A549 treated with Hydrocortisone at 1 μM for 4 hours (cell line): ENCODE data around the gene NMS. TPM values are rescaled to one million over a fixed set of nuclear protein-coding genes. Genes with fewer than 3 reads are reported as not detected.

ENCODE experiments used
- total RNA-seq: library from RNA; stranded (reverse); fragments of 200-300 nt; extraction: Qiagen RNA extraction; gene quantifications from 5 replicates; pipeline ENCODE4 v1.2.3, GENCODE V29; 2022

NMS gene
- not detected in 5 replicates for total RNA-seq

GRCh38 chr2:100470182-100470581, at the start of gene NMS:
Gene NMS, plus strand, starts transcription at chr2:100470482. Its CDS starts 7 bp downstream, at chr2:100470489.

Other genes starting within 250 kb of the NMS start
- 2.0 to 2.6 TPM (median 2.5 TPM) in 5 replicates for gene LONRF2, start 148.0 kb upstream of the NMS start, total RNA-seq
- gene CHST10, start 52.8 kb upstream of the NMS start, total RNA-seq = 13.9 to 16.3 TPM (median 14.2 TPM) in 5 replicates
- 36.9 to 44.8 TPM (median 37.5 TPM) in 5 replicates for gene PDCL3, start 92.5 kb downstream of the NMS start, total RNA-seq